KMS-11 (cell line): ENCODE measurements around the gene TPSB2.

Source experiments
- H2AFZ ChIP-seq: fragments of 200-600 bp; sonication (generic); 2 replicates; pipeline ENCODE4 v1.6.1; 2016; ENCODE audit warnings: antibody characterized with exemption, mixed run types, low read depth
- H3K27ac ChIP-seq: fragments of 200-600 bp; sonication (generic); 2 replicates; pipeline ENCODE4 v1.6.1; 2016; ENCODE audit warnings: mild to moderate bottlenecking, mixed run types
- H3K27me3 ChIP-seq: fragments of 200-600 bp; sonication (generic); 2 replicates; pipeline ENCODE4 v1.6.1; 2017; ENCODE audit warnings: mild to moderate bottlenecking, low read depth, mixed run types, moderate library complexity; ENCODE audit not compliant: insufficient read depth
- H3K36me3 ChIP-seq: fragments of 200-600 bp; sonication (generic); 2 replicates; pipeline ENCODE4 v1.6.1; 2017; ENCODE audit warnings: mild to moderate bottlenecking, mixed run types; ENCODE audit not compliant: insufficient read depth
- H3K4me1 ChIP-seq: fragments of 200-600 bp; sonication (generic); 2 replicates; pipeline ENCODE4 v1.6.1; 2016; ENCODE audit warnings: mild to moderate bottlenecking, low read depth, mixed run types; ENCODE audit not compliant: poor library complexity, severe bottlenecking
- H3K4me2 ChIP-seq: fragments of 200-600 bp; sonication (generic); 2 replicates; pipeline ENCODE4 v1.7.0; 2016; ENCODE audit warnings: mild to moderate bottlenecking, mixed run types
- H3K4me3 ChIP-seq: fragments of 200-600 bp; sonication (generic); IDR thresholded peaks from 2 replicates; pipeline ENCODE4 v1.6.1; 2017; ENCODE audit warnings: low read depth, low read length, mixed read lengths; ENCODE audit not compliant: insufficient read depth
- H3K79me2 ChIP-seq: fragments of 200-600 bp; sonication (generic); 2 replicates; pipeline ENCODE4 v1.6.1; 2016; ENCODE audit warnings: low read depth, mixed run types; ENCODE audit not compliant: insufficient read depth
- H3K9ac ChIP-seq: fragments of 200-600 bp; sonication (generic); 2 replicates; pipeline ENCODE4 v1.6.1; 2016; ENCODE audit warnings: mild to moderate bottlenecking, mixed run types
- H4K20me1 ChIP-seq: fragments of 200-600 bp; sonication (generic); 2 replicates; pipeline ENCODE4 v1.6.1; 2016; ENCODE audit warnings: mild to moderate bottlenecking, mixed run types; ENCODE audit not compliant: insufficient read depth
- CTCF ChIP-seq: fragments of 200-600 bp; sonication (generic); conservative IDR thresholded peaks from 2 replicates; pipeline ENCODE4 v1.6.1; 2017; ENCODE audit warnings: low read depth, mild to moderate bottlenecking, antibody characterized with exemption, low read length, moderate library complexity, mixed read lengths

TPSB2 gene

GRCh38 chr16:1217526-1217925 is 12.5 kb downstream of the TPSB2 start:
- H3K4me2 ChIP-seq, result no peak overlapping the region
- H3K36me3 ChIP-seq, result no peaks in the 10 kb centered on the region
- H4K20me1 ChIP-seq, result no peaks in the 10 kb centered on the region
- no peaks in the 10 kb centered on the region for H3K4me1 ChIP-seq
- H3K27me3 ChIP-seq, result peaks cover 97% of the 10 kb centered on the region
- H2AFZ ChIP-seq, result no peak overlapping the region
- no peaks in the 10 kb centered on the region for H3K79me2 ChIP-seq
- TF ChIP-seq CTCF, result no peak
- no peak overlapping the region for H3K4me3 ChIP-seq
- H3K9ac ChIP-seq, result no peak overlapping the region
- H3K27ac ChIP-seq, result no peak overlapping the region

- Histone ChIP-seq H3K4me3 (no peak overlapping the region), H4K20me1 (no peaks in the 10 kb centered on the region), H2AFZ (no peak overlapping the region), H3K27me3 (peaks cover 97% of the 10 kb centered on the region), H3K4me1 (no peaks in the 10 kb centered on the region), H3K79me2 (no peaks in the 10 kb centered on the region), H3K27ac (no peak overlapping the region), H3K4me2 (no peak overlapping the region), H3K9ac (no peak overlapping the region), H3K36me3 (no peaks in the 10 kb centered on the region)
- no peak for TF ChIP-seq CTCF
Measured at GRCh38 chr16:1216681-1217400, 13.1 kb downstream of the TPSB2 start.

- no peak overlapping the region for H3K9ac ChIP-seq
- H3K27me3 ChIP-seq, result peaks cover 97% of the 10 kb centered on the region
- no peak overlapping the region for H3K4me2 ChIP-seq
- H3K4me3 ChIP-seq, result no peak overlapping the region
- H2AFZ ChIP-seq, result no peak overlapping the region
- H3K36me3 ChIP-seq, result no peaks in the 10 kb centered on the region
- no peaks in the 10 kb centered on the region for H3K4me1 ChIP-seq
- TF ChIP-seq CTCF, result no peak
- no peaks in the 10 kb centered on the region for H4K20me1 ChIP-seq
- no peak overlapping the region for H3K27ac ChIP-seq
- no peaks in the 10 kb centered on the region for H3K79me2 ChIP-seq
Measured at GRCh38 chr16:1216296-1216619, 13.7 kb downstream of the TPSB2 start.

- H3K4me3 ChIP-seq, result no peak overlapping the region
- H4K20me1 ChIP-seq, result no peaks in the 10 kb centered on the region
- H3K27ac ChIP-seq, result no peak overlapping the region
- H3K9ac ChIP-seq, result no peak overlapping the region
- TF ChIP-seq CTCF, result no peak
- no peak overlapping the region for H2AFZ ChIP-seq
- peaks cover 97% of the 10 kb centered on the region for H3K27me3 ChIP-seq
- H3K36me3 ChIP-seq, result no peaks in the 10 kb centered on the region
- H3K4me2 ChIP-seq, result no peak overlapping the region
- H3K79me2 ChIP-seq, result no peaks in the 10 kb centered on the region
- no peaks in the 10 kb centered on the region for H3K4me1 ChIP-seq
Measured at GRCh38 chr16:1215574-1216295, 14.2 kb downstream of the TPSB2 start.
